B cell (primary cell): ENCODE results near the gene GPRC5B.

Experiments
- CTCF ChIP-seq: fragments of 200-600 bp; IDR thresholded peaks from one replicate; pipeline ENCODE4 v1.8.0; 2022; ENCODE audit warnings: antibody characterized with exemption, mild to moderate bottlenecking
- EZH2 ChIP-seq: IDR thresholded peaks from 2 replicates; pipeline ENCODE4 v1.6.1; 2012; ENCODE audit warnings: borderline replicate concordance, low read depth, mild to moderate bottlenecking, moderate library complexity, low read length; ENCODE audit not compliant: insufficient read depth, poor library complexity, severe bottlenecking

- TF ChIP-seq CTCF (no peak), EZH2 (no peak)
These were observed 914 bp upstream of the GPRC5B start for GRCh38 chr16:19885451-19886072.
